ENCODE measurements around the gene LYPD6B.

Gene LYPD6B

DNA sequence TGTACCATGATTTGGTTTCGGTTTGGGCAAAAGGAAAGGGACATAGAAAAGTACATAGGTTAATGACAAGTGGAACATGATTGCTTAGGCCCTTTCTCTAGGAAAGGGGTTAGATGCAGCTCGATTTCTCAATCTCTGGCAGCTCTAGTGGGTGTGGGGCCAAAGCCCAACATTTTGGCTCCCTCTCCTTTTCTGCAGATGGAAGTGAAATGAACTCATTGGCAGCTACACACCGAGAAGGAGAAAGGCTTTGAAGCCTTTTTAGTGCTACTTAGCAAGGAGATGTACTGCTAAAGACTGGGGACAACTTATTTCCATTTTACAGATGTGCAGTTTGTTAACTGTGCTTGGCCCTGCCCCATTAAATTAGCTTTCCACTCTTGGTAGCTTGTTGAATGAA, 93.8 kb downstream of the LYPD6B start:
- DNase-seq: no peak

- DNase-seq: no peak
Measured at GRCh38 chr2:149132901-149133300, 94.4 kb downstream of the LYPD6B start.

- DNase-seq: no peak
Measured at GRCh38 chr2:149134335-149134923, 95.9 kb downstream of the LYPD6B start.

DNA sequence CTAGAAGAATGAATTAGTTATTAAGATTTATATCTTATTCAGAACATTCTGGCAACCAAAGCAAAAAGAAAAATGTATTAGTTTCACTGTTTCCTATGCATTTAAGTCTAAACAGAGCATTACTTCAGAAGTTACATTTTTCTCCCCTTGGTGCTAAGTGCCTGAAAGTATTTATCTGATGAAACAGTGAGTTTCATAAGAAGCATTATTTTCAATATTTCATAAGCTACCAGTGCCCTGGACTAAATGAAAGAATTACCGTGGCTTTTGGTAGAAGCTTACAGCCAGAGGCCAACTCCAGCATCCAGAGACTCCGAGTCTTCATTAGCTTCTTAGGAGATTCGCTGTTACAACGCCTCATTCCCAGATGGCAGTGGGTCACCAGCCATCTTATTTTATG, 97.6 kb downstream of the LYPD6B start:
- no peak for DNase-seq

- no peak for DNase-seq
Measured at GRCh38 chr2:149141046-149141445, 102.5 kb downstream of the LYPD6B start.

DNA sequence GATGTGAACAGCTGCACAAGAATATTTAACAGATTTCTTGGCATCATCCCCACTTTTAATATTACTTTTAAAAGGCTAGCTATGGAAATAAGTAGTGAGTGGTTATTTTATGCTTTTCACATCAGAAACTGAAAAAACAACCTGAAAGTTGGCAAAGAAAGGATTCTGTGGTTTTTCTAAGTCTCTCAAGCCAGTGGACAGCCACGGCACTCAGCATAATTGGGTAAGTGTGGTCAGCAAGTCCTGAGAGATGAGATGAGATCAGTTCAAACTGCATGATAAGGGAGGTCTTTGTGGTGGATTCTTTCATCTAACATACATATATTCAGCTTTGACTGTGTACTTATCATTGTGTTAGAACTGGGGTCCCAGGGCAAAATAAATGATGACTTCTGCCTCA, 105.2 kb downstream of the LYPD6B start:
- no peak for DNase-seq

GRCh38 chr2:149145314-149146295, 107.1 kb downstream of the LYPD6B start:
- DNase-seq: no peak

DNA sequence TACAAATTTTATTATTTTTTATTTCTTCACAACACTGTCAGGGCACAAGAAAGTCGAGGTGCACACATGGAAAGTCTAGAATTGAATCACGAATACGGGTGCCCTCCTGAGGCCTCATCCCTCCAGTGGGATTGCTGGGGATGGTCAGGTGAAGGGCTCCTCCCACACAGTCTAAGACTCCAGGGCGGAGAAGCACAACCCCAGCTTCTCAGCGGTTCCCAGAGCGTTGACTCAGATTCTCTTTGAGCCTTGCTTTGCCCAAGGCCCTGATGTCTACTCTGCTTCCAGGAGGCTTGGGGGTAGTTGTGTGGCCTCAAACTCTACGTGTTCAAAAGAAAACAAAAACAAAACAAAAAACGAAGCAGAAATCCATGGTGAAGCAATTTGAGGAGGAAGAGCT, 108.4 kb downstream of the LYPD6B start:
- no peak for DNase-seq

DNA sequence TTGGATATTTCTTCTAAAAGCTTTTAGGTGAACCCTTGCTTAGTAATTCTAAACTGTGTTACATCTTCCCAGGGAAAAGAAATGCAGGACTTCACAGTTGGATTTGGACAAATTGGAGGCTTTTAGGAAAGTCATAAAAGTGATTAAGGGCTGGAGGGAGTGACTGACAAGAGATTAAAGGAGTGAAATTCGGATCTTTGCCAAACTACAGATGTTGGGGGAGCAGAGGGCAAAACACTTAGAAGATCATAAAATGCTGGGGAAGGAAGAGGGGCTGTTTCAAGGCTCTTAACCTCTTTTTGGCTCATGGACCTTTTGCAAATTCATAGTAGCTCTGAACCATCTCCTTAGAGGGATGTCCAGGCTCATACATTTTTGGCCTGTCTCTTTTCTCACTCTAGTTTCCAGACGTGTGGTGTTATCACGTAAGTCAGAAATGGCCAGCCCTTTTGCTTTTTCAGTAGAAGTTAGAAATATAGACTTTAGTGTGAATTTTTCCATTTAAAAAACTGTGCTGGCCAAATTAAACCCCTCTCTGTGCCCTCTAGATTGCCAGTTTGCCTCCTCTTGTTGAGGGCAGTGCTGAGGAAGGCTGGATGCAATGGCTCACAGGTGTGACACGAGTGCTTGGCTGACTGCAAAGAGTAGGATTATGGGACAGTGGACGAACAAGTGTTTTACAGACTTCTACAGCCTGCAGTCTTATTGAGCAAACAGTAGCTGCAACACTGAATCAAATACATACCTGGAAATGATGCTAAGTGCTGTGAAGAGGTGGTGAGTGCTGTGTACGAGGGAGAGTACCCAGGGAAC, 109.9 kb downstream of the LYPD6B start:
- no peak for DNase-seq

DNA sequence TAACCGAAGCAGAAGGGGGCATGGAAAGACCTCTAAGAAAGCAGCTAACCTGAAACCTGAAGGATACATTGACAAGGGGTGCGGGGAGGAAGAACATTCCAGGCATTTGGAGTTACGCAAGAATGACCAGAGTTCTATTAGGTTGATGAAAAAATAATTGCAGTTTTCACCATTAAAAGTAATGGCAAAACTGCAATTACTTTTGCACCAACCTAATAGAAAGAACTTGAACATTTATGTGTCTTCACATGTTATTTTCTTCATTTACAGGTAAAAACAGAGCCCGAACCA, 110.5 kb downstream of the LYPD6B start:
- DNase-seq: no peak

GRCh38 chr2:149152469-149152953, 114.0 kb downstream of the LYPD6B start:
- no peak for DNase-seq

- no peak for DNase-seq
Measured at GRCh38 chr2:149155196-149155969, 116.9 kb downstream of the LYPD6B start.

DNA sequence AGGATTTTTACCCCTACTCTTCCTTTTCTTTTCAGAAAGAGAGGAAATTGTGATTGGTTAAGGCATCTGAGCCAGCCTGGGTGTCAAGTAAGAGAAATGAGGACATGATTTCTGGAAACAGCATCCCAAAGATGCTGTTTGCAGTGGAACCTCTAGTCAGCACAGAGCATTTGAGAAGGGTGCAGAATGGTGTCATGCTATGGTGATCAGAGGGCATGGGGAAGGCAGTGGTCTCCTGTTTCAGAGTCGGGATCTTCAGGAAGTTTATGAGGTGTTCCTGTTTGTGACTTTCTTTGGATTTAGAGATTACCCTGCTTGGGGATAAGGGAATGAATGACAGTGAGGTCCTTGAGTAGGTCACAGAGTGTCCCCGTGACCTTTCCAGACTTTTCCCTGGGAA, 117.5 kb downstream of the LYPD6B start:
- no peak for DNase-seq

GRCh38 chr2:149156971-149157740, 118.7 kb downstream of the LYPD6B start:
- DNase-seq: no peak

DNA sequence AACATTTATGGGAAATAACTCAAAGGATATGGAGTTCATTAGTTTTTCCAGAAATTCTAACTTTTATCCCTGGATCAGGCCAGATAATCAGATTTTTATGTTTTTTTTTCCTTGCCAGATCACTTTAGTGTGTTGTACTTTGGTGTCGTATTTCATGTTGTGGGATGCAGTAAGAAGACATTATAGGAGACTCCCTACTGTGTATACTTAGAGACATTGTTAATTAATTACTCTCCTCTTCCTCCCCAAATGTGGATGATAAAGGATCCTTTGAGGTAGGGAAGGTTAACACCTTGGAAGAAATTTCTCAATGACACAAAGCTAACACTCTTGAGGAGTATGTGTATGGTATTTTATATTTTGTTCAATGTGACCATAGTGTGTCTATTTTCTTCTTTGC, 120.5 kb downstream of the LYPD6B start:
- DNase-seq: no peak

DNA sequence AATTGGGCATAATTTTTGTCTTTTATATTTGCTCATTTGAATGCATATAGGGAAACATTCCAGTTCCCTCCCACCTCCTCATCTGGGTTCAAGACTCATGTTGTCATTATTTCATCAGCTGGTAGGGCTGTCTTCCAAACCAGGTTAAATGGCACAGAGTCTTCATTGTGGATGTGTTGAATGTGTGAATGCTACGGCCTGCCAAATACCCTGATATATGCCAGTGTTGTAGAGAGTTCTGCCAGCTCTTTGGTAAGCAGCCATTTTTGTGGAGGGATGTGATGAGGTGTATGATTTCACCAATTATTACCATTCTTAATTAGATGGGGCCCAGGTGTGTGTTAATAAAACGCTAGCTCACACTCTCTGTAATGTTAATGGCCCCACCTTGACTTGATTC, 121.7 kb downstream of the LYPD6B start:
- DNase-seq: no peak

GRCh38 chr2:149160701-149161217, 122.3 kb downstream of the LYPD6B start:
- peak in 1 of 6 experiments; percentile 37 for DNase-seq

DNA sequence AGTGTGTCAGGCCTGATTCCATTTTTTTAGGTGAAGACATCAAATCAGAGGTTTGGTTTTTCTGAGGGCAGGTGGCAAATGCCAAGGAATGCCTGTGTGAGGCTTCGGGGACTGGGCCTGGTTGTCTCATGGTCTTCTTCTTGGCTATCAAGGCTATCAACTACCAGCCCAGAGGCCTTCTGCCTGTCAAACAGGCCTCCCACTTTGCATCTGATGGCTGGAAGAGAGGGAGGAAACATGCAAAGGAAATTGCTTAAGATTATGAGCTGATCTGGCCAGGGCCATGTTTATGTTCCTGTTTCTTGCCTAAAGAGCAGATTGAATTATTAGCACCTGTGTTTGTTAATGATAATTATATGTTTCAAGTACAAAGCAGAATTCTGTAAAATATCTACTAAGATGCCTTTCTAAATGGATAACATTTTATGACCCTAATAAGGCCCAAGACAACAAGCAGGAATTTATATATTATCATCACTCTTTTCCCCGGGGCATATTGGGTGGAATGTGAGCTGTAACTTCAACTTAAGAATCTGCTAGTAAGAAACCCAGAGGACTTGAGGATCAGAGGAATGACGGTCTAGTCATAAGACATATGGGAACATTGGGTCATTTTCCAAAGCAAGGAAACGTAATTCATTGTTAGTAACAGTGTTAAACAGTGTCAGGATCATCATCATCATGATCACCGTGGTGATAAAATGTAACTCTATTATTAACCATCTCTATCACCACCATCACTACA, 123.2 kb downstream of the LYPD6B start:
- DNase-seq: no peak

- no peak for DNase-seq
Measured at GRCh38 chr2:149164296-149164695, 125.8 kb downstream of the LYPD6B start.

- no peak for DNase-seq
Measured at GRCh38 chr2:149164827-149165226, 126.3 kb downstream of the LYPD6B start.
